Prostate gland (tissue), 2 donors: Measurements from ENCODE around the gene PLA2G4A. TPM values are rescaled to one million over a fixed set of nuclear protein-coding genes. Genes with fewer than 3 reads are reported as not detected.
A peak's percentile ranks its signal among the peaks of the same experiment; 100 is the strongest.

ENCODE experiments used
- DNase-seq: peaks from one replicate; pipeline ENCODE4 v3.0.0-alpha.2; 2019; ENCODE audit warnings: low spot score
- H3K27ac ChIP-seq, 2 donors: fragments of 200-600 bp; sonication (generic); 2 replicates each; pipeline ENCODE4 v1.5.1; 2017 to 2019
- H3K27me3 ChIP-seq: fragments of 200-600 bp; sonication (generic); replicated peaks from 2 replicates; pipeline ENCODE4 v1.5.1; 2019; ENCODE audit not compliant: insufficient read depth
- H3K36me3 ChIP-seq, 2 donors: fragments of 200-600 bp; sonication (generic); 1 replicate in 1 of 2; 2 replicates in 1 of 2; pipeline versions ENCODE4 v1.5.1 to v1.8.1; 2017 to 2019
- H3K4me1 ChIP-seq: fragments of 200-600 bp; sonication (generic); replicated peaks from 2 replicates; pipeline ENCODE4 v1.5.1; 2019
- H3K4me3 ChIP-seq, 2 donors: fragments of 200-600 bp; sonication (generic); 2 replicates each; pipeline ENCODE4 v1.5.1; 2017 to 2019
- H3K9me3 ChIP-seq: fragments of 200-600 bp; sonication (generic); 2 replicates; pipeline ENCODE4 v1.5.1; 2017
- CTCF ChIP-seq, 4 experiments: fragments of 200-600 bp in 2 of 4; fragments of 450-650 bp in 2 of 4; sonication (generic) in 2 of 4; IDR thresholded peaks; 1 replicate in 3 of 4; 2 replicates in 1 of 4; pipeline ENCODE4 v1.5.1; 2016 to 2019; ENCODE audit warnings: antibody characterized with exemption in 4 of 4, mild to moderate bottlenecking in 2 of 4, moderate library complexity in 2 of 4
- POLR2A ChIP-seq: fragments of 450-650 bp; IDR thresholded peaks from one replicate; pipeline ENCODE4 v1.6.1; 2016; ENCODE audit warnings: antibody characterized with exemption, mild to moderate bottlenecking
- POLR2AphosphoS5 ChIP-seq: sonication (generic); formaldehyde crosslinking; IDR thresholded peaks from one replicate; pipeline ENCODE4 v1.6.1; 2017; ENCODE audit warnings: antibody characterized with exemption
- WGBS: methylation state at CpG from one replicate; pipeline ENCODE4 v1.1.5; 2018; 5-methylcytosine and 5-hydroxymethylcytosine counted together
- intact Hi-C: fragments of 100-400 bp; cut with DNase I; formaldehyde crosslinking; loops from one replicate; pipeline ENCODE4 v1.14.2; 2022
- total RNA-seq, 2 donors: library from RNA; depleted of rRNA; stranded (reverse); fragments of >200 nt; gene quantifications; one replicate each; pipeline ENCODE4 v1.1.0, GENCODE V29; 2016

The PLA2G4A gene
- 1 to 10 TPM; 6.1 to 8.8 TPM for total RNA-seq

GRCh38 chr1:186828611-186829454, at the start of gene PLA2G4A:
TSS of gene PLA2G4A (plus strand) at chr1:186828949. CDS start at chr1:186854355, 25,406 bp downstream.
- no peaks in the 10 kb centered on the region for H3K27me3 ChIP-seq
- no peaks in the 10 kb centered on the region for H3K9me3 ChIP-seq
- no peak for TF ChIP-seq POLR2A
- no peak for TF ChIP-seq POLR2AphosphoS5
- no peak for TF ChIP-seq CTCF (IDR thresholded peaks at IDR 0.05)
- no peaks in the 10 kb centered on the region for H3K36me3 ChIP-seq
- DNase-seq = peak; percentile 47
- H3K4me1 ChIP-seq = no peaks in the 10 kb centered on the region
- peak within 1 kb of the TSS; percentile 49 to 59 for H3K4me3 ChIP-seq
- 8% methylated on average over 17 of the region's 17 CpGs for WGBS
- intact Hi-C loops = no loop called here
- H3K27ac ChIP-seq = peak within 1 kb of the TSS; percentile 67 to 78

GRCh38 chr1:186780076-186780475, 48.7 kb upstream of the PLA2G4A start:
- intact Hi-C loops = no loop called here
- H3K4me1 ChIP-seq = no peaks in the 10 kb centered on the region
- H3K36me3 ChIP-seq = no peaks in the 10 kb centered on the region
- H3K27ac ChIP-seq = no peak overlapping the region
- TF ChIP-seq POLR2A (no peak), POLR2AphosphoS5 (no peak), CTCF (IDR thresholded peaks at IDR 0.05) (no peak)
- H3K9me3 ChIP-seq = no peaks in the 10 kb centered on the region
- DNase-seq = no peak
- H3K27me3 ChIP-seq = no peaks in the 10 kb centered on the region
- no peak overlapping the region for H3K4me3 ChIP-seq

GRCh38 chr1:186781730-186782129, 47.0 kb upstream of the PLA2G4A start:
- DNase-seq = no peak
- no peak overlapping the region for H3K27ac ChIP-seq
- intact Hi-C loops = no loop called here
- H3K27me3 ChIP-seq = no peaks in the 10 kb centered on the region
- no peaks in the 10 kb centered on the region for H3K9me3 ChIP-seq
- no peak for TF ChIP-seq POLR2A
- TF ChIP-seq CTCF (IDR thresholded peaks at IDR 0.05) = no peak
- no peak for TF ChIP-seq POLR2AphosphoS5
- no peaks in the 10 kb centered on the region for H3K4me1 ChIP-seq
- H3K4me3 ChIP-seq = no peak overlapping the region
- H3K36me3 ChIP-seq = no peaks in the 10 kb centered on the region
- WGBS = 68% methylated on average over 6 of the region's 6 CpGs

- H3K27ac ChIP-seq = no peak overlapping the region
- DNase-seq = no peak
- no peaks in the 10 kb centered on the region for H3K4me1 ChIP-seq
- no peaks in the 10 kb centered on the region for H3K9me3 ChIP-seq
- no peaks in the 10 kb centered on the region for H3K36me3 ChIP-seq
- WGBS = 80% methylated on average over 4 of the region's 4 CpGs
- H3K27me3 ChIP-seq = no peaks in the 10 kb centered on the region
- intact Hi-C loops = no loop called here
- TF ChIP-seq POLR2AphosphoS5 (no peak), CTCF (IDR thresholded peaks at IDR 0.05) (no peak)
- H3K4me3 ChIP-seq = no peak overlapping the region
Measured at GRCh38 chr1:186782791-186783190, 46.0 kb upstream of the PLA2G4A start.

- Histone ChIP-seq H3K9me3 (no peaks in the 10 kb centered on the region), H3K27ac (no peak overlapping the region), H3K36me3 (no peaks in the 10 kb centered on the region), H3K4me1 (no peaks in the 10 kb centered on the region), H3K27me3 (no peaks in the 10 kb centered on the region), H3K4me3 (no peak overlapping the region)
- no peak for DNase-seq
- intact Hi-C loops = no loop called here
- 46% methylated on average over 3 of the region's 3 CpGs for WGBS
- TF ChIP-seq POLR2A (no peak), CTCF (IDR thresholded peaks at IDR 0.05) (no peak), POLR2AphosphoS5 (no peak)
Measured at GRCh38 chr1:186783193-186783592, 45.6 kb upstream of the PLA2G4A start.
